Psoas muscle (tissue), 8 donors: ENCODE results near the gene RPAP3. TPM values are rescaled to one million over a fixed set of nuclear protein-coding genes. Genes with fewer than 3 reads are reported as not detected.

ENCODE experiments used
- ATAC-seq, 4 donors: fragments of 200-7000 bp; cut with Tn5 transposase; one replicate each; pipeline ENCODE4 v1.9.1; 2020; ENCODE audit warnings: moderate library complexity in 3 of 4, mild to moderate bottlenecking in 2 of 4
- DNase-seq, 2 donors: peaks; one replicate each; pipeline ENCODE4 v3.0.0-alpha.2; 2020
- H3K27ac ChIP-seq: fragments of 200-600 bp; one replicate; pipeline ENCODE4 v1.8.0; 2022
- H3K27me3 ChIP-seq, 3 donors: fragments of 200-600 bp in 1 of 3; one replicate each; pipeline versions ENCODE4 v1.6.1 to v1.8.0; 2013 to 2022; ENCODE audit warnings: low read length in 2 of 3, mild to moderate bottlenecking in 2 of 3, moderate library complexity in 1 of 3; ENCODE audit not compliant: insufficient read depth in 3 of 3
- H3K36me3 ChIP-seq, 2 donors: fragments of 200-600 bp in 1 of 2; one replicate each; pipeline versions ENCODE4 v1.6.1 to v1.8.0; 2013 to 2022; ENCODE audit warnings: low read depth in 1 of 2, mild to moderate bottlenecking in 1 of 2, moderate library complexity in 1 of 2; ENCODE audit not compliant: insufficient read depth in 1 of 2
- H3K4me1 ChIP-seq: fragments of 200-600 bp; one replicate; pipeline ENCODE4 v1.8.0; 2022
- H3K4me3 ChIP-seq: fragments of 200-600 bp; one replicate; pipeline ENCODE4 v1.8.0; 2022; ENCODE audit warnings: mild to moderate bottlenecking
- H3K9me3 ChIP-seq: fragments of 200-600 bp; one replicate; pipeline ENCODE4 v1.8.0; 2022
- CTCF ChIP-seq: fragments of 200-600 bp; IDR thresholded peaks from one replicate; pipeline ENCODE4 v1.8.0; 2022; ENCODE audit warnings: antibody characterized with exemption
- WGBS, 3 donors: extraction: QIAGEN DNeasy Blood & Tissue Kit; methylation state at CpG; one replicate each; pipeline versions ENCODE4 v1.1.6 to v1.1.7; 2013; 5-methylcytosine and 5-hydroxymethylcytosine counted together
- intact Hi-C, 2 donors: fragments of 100-400 bp; cut with DNase I; formaldehyde crosslinking; loops; one replicate each; pipeline versions ENCODE4 v1.11.0 to v1.14.2; 2022
- long read RNA-seq, 2 donors: library from polyadenylated mRNA; unstranded; transcript quantifications; one replicate each; pipeline ENCODE4 v2.0.0, GENCODE V29; 2021
- polyA plus RNA-seq, 3 donors: library from polyadenylated mRNA; stranded (reverse); fragments of 200-250 nt; gene quantifications; one replicate each; pipeline ENCODE4 v1.2.3, GENCODE V29; 2013
- total RNA-seq, 4 donors: library from RNA; stranded (reverse); fragmentation: NEBNext Ultra II Directional in 2 of 4; extraction: Animal tissue kit (Norgen Biotek cat#: 25700) in 2 of 4; gene quantifications; one replicate each; pipeline versions ENCODE4 v1.2.1 to v1.2.4, GENCODE V29; 2021 to 2023
- donor health status: healthy with polysubstance abuse.
- donor health status: DM: no; HTN: no; CAD: no; lungs with moderate emphysema.
- donor health status: Bipolar disorder and iron deficiency.
- donor health status: healthy.
- donor health status: DM: yes; HTN: yes; CAD: no.
- donor health status: DM: no; HTN: no; CAD: no.
- donor health status: DM: no; HTN: no; CAD: no.
- donor health status: DM: yes; HTN: yes; CAD: no.

RPAP3 gene
- total RNA-seq (10 to 100 TPM; 24.1 to 28.5 (median 27.4) TPM), polyA plus RNA-seq (10 to 100 TPM; 18.8 to 43.2 (median 20.9) TPM)
- long read RNA-seq, donor 1, full-length matches to known transcripts, result 29 of 32 reads
- long read RNA-seq, donor 1, partial matches to known transcripts, result 1 of 32 reads
- long read RNA-seq, donor 1, other reads (novel, unspliced or antisense), result 2 of 32 reads
- long read RNA-seq, donor 2, full-length matches to known transcripts, result 35 of 40 reads
- long read RNA-seq, donor 2, partial matches to known transcripts, result 3 of 40 reads
- long read RNA-seq, donor 2, other reads (novel, unspliced or antisense), result 2 of 40 reads

- intact Hi-C loops, result no loop called here
- TF ChIP-seq CTCF, result peak; percentile 63
- Histone ChIP-seq H3K27me3 (no peaks in the 10 kb centered on the region), H3K4me1 (peaks cover 8% of the 10 kb centered on the region), H3K9me3 (no peaks in the 10 kb centered on the region), H3K27ac (peak within 1 kb of the TSS; percentile 88), H3K36me3 (peaks cover 2 to 22% of the 10 kb centered on the region in 2 donors), H3K4me3 (peak within 1 kb of the TSS; percentile 87)
- 0% methylated on average over 50 to 63 of the region's 66 CpGs for WGBS, 3 donors
- ATAC-seq (peak; percentile 99), DNase-seq (peak; percentile 98 to 99)
These were observed at the start of gene RPAP3 for GRCh38 chr12:47705566-47706425. Gene RPAP3 (minus strand): TSS chr12:47706030. CDS start chr12:47702840, 3,190 bp downstream.

- peak in 1 of 4 donors; percentile 23 for ATAC-seq
- Histone ChIP-seq H3K27ac (peak overlapping the region; percentile 25), H3K27me3 (no peaks in the 10 kb centered on the region), H3K4me3 (no peak overlapping the region), H3K36me3 (peaks cover 0 to 3% of the 10 kb centered on the region in 2 donors), H3K4me1 (peaks cover 38% of the 10 kb centered on the region), H3K9me3 (no peaks in the 10 kb centered on the region)
- no peak for DNase-seq
- TF ChIP-seq CTCF, result no peak
- WGBS, 3 donors, result 34 to 68% (median 47%) methylated on average over 3 of the region's 3 CpGs
- intact Hi-C loops, result no loop called here
These were observed 49.1 kb upstream of the RPAP3 start for GRCh38 chr12:47754881-47755280.

GRCh38 chr12:47754126-47754525, 48.3 kb upstream of the RPAP3 start:
- intact Hi-C loops, result no loop called here
- WGBS, 3 donors, result 79 to 86% (median 82%) methylated on average over 4 of the region's 4 CpGs
- Histone ChIP-seq H3K27me3 (no peaks in the 10 kb centered on the region), H3K4me1 (peaks cover 38% of the 10 kb centered on the region), H3K36me3 (peaks cover 0 to 3% of the 10 kb centered on the region in 2 donors), H3K27ac (peak overlapping the region; percentile 89), H3K4me3 (peak overlapping the region; percentile 34), H3K9me3 (no peaks in the 10 kb centered on the region)
- no peak for ATAC-seq
- no peak for DNase-seq
- TF ChIP-seq CTCF, result no peak

DNA sequence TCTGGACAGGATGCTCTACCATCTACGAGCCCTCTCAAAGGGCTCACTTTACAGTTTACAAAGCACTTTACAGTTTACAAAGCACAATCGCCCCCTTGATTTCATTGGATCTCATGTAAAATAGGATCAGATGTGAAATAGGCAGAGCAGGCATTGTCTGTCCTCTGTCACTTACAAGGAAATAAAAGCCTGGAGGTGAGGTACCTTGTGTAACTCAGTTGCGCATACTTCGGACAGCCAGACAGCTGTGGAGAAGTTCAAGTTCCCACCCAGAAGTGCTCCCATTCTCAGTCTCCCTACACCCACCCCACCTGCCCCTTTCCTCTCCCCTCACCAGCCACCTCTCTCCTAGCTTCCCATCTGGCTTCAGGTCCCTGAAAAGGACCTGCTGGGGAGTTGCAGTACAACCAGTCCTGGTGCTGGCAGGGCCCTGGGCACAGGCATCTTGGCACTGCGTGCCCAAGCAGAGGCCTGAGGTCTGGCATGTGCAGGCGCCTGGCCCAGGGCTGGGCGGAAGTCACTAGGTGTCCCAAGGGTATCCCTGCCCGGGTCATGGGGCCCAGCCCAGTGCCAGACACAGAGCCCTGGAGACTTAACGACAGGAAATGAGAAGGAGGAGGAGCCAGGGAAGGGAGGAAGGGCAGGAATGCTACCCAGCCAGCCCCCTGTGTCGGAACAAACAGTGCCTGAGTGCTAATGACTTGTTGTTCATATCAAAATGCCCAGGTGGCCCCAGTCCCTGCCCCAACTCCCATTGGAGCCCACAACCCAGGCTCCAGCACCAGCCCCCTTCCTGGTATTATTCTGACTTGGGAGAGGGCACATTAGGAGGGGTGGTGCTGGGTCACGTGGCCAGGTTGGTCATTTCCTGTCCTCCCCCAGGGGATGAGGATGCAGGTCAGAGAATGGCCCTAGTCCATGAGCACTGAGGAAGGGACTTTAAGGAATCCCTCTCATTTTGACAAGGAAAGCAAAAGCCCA, 47.5 kb upstream of the RPAP3 start:
- DNase-seq (peak; percentile 86 to 96), ATAC-seq (peak; percentile 95 to 98 (median 95))
- no peak for TF ChIP-seq CTCF
- Histone ChIP-seq H3K36me3 (peaks cover 0 to 3% of the 10 kb centered on the region in 2 donors), H3K27ac (peak overlapping the region; percentile 89), H3K9me3 (no peaks in the 10 kb centered on the region), H3K4me3 (peak overlapping the region; percentile 34), H3K27me3 (no peaks in the 10 kb centered on the region), H3K4me1 (peaks cover 38% of the 10 kb centered on the region)
- WGBS, 3 donors, result 27 to 30% (median 29%) methylated on average over 11 of the region's 11 CpGs
- intact Hi-C loops, result no loop called here
